Neuron (in vitro differentiated cells): ENCODE results near the gene APELA.
"Not testable (repeated sequence)": the region's sequence is repeated elsewhere in the genome, so short reads cannot be mapped to it uniquely, and the experiment has no call there.

ENCODE experiments used
- H2AFZ ChIP-seq: one replicate; pipeline ENCODE4 v1.6.1; 2013; ENCODE audit warnings: low read depth, mild to moderate bottlenecking, inconsistent platforms, low read length, moderate library complexity
- H3K27me3 ChIP-seq: one replicate; pipeline ENCODE4 v1.6.1; 2013; ENCODE audit warnings: low read length; ENCODE audit not compliant: insufficient read depth
- H3K36me3 ChIP-seq: one replicate; pipeline ENCODE4 v1.6.1; 2013; ENCODE audit warnings: low read length; ENCODE audit not compliant: insufficient read depth
- H3K4me1 ChIP-seq: one replicate; pipeline ENCODE4 v1.6.1; 2013; ENCODE audit warnings: low read length; ENCODE audit not compliant: insufficient read depth
- H3K4me3 ChIP-seq: 2 replicates; pipeline ENCODE4 v1.5.1; 2013; ENCODE audit warnings: mild to moderate bottlenecking, low read length, moderate library complexity
- H3K9me3 ChIP-seq: one replicate; pipeline ENCODE4 v1.6.1; 2013; ENCODE audit warnings: low read length

Gene APELA

GRCh38 chr4:164890691-164891090 is 13.7 kb downstream of the APELA start:
- H2AFZ ChIP-seq, result no peak overlapping the region
- no peaks in the 10 kb centered on the region for H3K27me3 ChIP-seq
- H3K9me3 ChIP-seq, result no peaks in the 10 kb centered on the region
- H3K36me3 ChIP-seq, result no peaks in the 10 kb centered on the region
- H3K4me1 ChIP-seq, result no peaks in the 10 kb centered on the region
- no peak overlapping the region for H3K4me3 ChIP-seq

- no peak overlapping the region for H3K4me3 ChIP-seq
- no peaks in the 10 kb centered on the region for H3K9me3 ChIP-seq
- H3K27me3 ChIP-seq, result no peaks in the 10 kb centered on the region
Observed at GRCh38 chr4:164892018-164892417, 15.0 kb downstream of the APELA start.

DNA sequence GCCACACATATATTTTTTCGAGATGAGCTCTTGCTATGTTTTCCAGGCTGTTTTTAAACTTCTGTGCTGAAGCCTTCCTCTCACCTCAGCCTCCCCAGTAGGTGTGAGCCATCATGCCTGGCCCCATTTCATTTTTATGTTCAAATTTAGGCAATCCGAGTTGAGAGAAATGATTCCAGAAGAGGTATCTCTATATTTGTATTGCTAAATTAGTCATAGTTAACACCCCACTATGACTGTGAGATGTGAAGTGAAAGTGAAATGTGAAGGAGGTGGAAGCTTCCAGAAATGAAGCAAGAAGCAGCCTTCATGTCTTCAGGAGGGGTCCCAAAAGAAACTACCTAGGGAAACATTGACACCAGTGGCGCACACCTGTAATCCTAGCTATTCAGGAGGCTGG is 17.7 kb downstream of the APELA start:
- Histone ChIP-seq H3K9me3 (no peaks in the 10 kb centered on the region), H3K27me3 (no peaks in the 10 kb centered on the region), H3K4me3 (no peak overlapping the region), H3K4me1 (no peaks in the 10 kb centered on the region), H3K36me3 (no peaks in the 10 kb centered on the region), H2AFZ (no peak overlapping the region)

More at GRCh38 chr4:164892018-164892417, 15.0 kb downstream of the APELA start:
- Histone ChIP-seq H3K4me1 (no peaks in the 10 kb centered on the region), H2AFZ (no peak overlapping the region), H3K36me3 (no peaks in the 10 kb centered on the region)

DNA sequence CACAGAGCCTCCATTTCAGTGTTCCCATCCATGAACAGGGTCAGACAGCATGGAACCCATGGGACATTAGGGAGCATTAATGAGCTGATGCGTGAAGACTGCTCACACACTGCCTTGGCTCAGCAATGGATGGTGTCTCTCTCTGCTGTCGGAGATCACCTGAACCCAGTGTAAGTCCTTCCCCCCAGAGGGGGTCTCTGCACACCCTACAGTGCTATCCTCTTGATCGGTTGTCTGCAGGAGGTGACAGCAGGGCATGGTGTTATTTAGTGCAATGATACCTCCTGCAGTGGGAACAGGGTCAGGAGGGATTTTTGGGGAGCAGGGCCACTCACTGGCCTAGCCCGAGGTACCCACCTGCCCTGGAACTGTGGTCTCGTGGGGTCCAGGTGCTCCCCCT is 25.6 kb downstream of the APELA start:
- H3K36me3 ChIP-seq, result no peaks in the 10 kb centered on the region

DNA sequence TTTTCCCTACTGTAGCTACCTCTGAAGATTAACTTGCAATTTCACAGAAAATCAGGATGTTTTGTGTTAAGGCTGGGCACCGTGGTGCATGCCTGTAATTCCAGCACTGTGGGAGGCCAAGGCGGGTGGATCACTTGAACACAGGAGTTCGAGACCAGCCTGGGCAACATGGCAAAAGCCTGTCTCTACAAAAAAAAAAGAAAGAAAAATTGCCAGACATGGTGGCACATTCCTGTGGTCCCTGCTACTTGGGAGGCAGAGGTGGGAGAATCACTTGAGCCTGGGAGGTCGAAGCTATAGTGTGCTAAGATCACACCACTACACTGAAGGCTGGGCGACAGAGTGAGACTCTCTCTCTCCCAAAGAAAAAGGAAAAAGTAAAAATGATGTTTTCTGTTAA is 27.4 kb downstream of the APELA start:
- Histone ChIP-seq H3K27me3 (no peaks in the 10 kb centered on the region), H3K4me3 (no peak overlapping the region), H3K36me3 (no peaks in the 10 kb centered on the region), H2AFZ (no peak overlapping the region), H3K9me3 (no peaks in the 10 kb centered on the region), H3K4me1 (no peaks in the 10 kb centered on the region)

More for the DNA sequence above, 25.6 kb downstream of the APELA start:
- Histone ChIP-seq H3K9me3 (no peaks in the 10 kb centered on the region), H2AFZ (no peak overlapping the region), H3K4me1 (no peaks in the 10 kb centered on the region), H3K27me3 (no peaks in the 10 kb centered on the region), H3K4me3 (no peak overlapping the region)

DNA sequence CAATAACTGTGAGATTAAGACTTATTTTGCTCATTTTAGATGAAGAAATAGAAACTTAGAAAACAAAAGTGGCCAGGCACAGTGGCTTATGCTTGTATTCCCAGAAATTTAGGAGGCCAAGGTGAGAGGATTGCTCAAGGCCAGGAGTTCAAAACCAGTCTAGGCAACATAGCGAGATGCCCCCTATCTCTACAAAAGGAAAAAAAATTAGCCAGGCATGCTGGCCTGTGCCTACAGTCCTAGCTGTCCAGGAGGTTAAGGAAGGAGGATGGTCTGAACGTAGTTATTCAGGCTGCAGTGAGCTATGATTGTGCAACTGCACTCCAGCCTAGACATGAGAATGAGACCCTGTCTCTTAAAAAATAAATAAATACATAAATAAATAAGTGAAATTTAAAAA is 28.0 kb downstream of the APELA start:
- no peaks in the 10 kb centered on the region for H3K36me3 ChIP-seq
- H3K4me3 ChIP-seq, result no peak overlapping the region
- no peaks in the 10 kb centered on the region for H3K9me3 ChIP-seq
- no peak overlapping the region for H2AFZ ChIP-seq
- H3K4me1 ChIP-seq, result no peaks in the 10 kb centered on the region
- no peaks in the 10 kb centered on the region for H3K27me3 ChIP-seq

DNA sequence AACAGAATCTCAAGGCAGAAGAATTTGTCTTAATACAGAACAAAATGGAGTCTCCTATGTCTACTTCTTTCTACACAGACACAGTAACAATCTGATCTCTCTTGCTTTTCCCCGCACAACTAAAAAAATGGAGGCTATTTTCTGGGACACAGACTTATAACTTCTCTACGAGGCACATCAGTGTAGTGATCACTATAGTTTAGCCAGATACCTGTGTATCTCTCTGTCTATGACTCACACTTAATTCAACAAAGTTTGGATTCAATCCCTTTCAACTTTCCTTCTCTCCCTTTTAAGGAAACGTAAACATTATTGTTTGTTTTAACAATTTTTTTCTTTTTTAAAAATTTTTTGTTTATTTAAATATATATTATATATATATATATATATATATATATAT is 29.4 kb downstream of the APELA start:
- H3K27me3 ChIP-seq, result no peaks in the 10 kb centered on the region
- no peak overlapping the region for H3K4me3 ChIP-seq
- H3K36me3 ChIP-seq, result no peaks in the 10 kb centered on the region
- H2AFZ ChIP-seq, result no peak overlapping the region
- H3K4me1 ChIP-seq, result no peaks in the 10 kb centered on the region
- no peaks in the 10 kb centered on the region for H3K9me3 ChIP-seq

DNA sequence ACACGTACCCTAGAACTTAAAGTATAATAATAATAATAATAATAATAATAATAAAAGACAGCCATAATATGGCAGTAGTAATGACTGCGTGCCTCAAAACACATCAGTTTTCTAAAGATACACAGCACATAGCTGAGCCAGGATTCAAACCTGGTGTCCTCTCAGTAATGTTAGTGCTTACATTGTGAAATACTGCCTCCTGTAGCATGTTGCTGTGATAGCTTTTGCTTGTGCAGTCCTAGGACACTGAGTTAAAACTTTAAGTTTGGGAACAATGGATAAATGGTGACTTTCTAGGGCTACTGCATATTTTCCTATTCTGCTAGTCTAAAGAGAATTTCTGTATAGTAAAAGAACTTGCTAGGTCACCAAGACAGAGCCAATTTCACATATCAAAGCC is 36.5 kb downstream of the APELA start:
- not testable (repeated sequence) for H3K36me3 ChIP-seq, H3K4me3 ChIP-seq, H2AFZ ChIP-seq, H3K27me3 ChIP-seq, H3K4me1 ChIP-seq, H3K9me3 ChIP-seq

- Histone ChIP-seq H3K9me3 (no peaks in the 10 kb centered on the region), H3K36me3 (no peaks in the 10 kb centered on the region), H3K4me1 (no peaks in the 10 kb centered on the region), H2AFZ (no peak overlapping the region), H3K4me3 (no peak overlapping the region), H3K27me3 (no peaks in the 10 kb centered on the region)
Observed at GRCh38 chr4:164918956-164919355, 42.0 kb downstream of the APELA start.

DNA sequence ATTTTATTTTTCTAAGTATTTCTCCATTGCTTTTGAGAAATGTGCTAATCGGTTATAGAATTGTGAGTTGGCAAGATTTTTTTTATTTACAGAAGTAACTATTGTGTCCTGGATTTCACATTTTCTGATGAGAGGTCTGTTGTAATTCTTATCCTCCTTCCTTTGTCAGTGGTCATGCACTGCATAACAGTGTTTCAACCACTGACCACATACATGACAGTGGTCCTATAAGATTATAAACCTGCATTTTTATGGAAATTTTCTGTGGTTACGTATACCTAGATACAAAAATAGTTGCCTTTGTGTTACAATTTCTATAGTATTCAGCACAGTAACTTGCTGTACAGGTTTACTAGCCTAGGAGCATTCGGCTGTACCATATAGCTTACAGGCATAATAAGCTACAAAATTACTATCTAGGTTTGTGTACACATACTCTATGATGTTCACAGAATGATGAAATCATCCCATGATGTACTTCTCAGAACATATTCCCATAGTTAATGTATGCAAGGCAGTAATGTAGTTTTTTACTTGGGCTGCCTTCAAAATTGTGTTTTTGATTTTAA is 47.8 kb downstream of the APELA start:
- H3K4me1 ChIP-seq, result no peaks in the 10 kb centered on the region
- no peak overlapping the region for H2AFZ ChIP-seq
- no peaks in the 10 kb centered on the region for H3K27me3 ChIP-seq
- no peaks in the 10 kb centered on the region for H3K36me3 ChIP-seq
- no peaks in the 10 kb centered on the region for H3K9me3 ChIP-seq
- H3K4me3 ChIP-seq, result no peak overlapping the region

DNA sequence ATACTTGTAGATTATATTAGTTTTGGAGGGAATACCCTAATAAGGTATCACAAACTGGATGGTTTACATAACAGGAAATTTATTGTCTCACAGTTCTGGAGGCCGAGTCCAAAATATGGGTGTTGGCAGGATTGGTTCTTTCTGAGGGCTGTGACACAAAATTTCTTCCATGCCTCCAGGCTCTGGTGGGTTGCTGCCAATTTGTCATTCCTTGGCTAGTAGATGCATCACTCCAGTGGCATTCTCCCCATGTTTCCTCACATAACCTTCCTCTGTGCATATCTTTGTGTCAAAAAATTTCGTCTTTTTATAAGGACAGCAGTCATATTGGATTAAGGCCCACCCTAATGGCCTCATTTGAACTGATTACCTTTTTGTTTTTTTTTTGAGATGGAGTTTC is 49.3 kb downstream of the APELA start:
- Histone ChIP-seq H3K27me3 (no peaks in the 10 kb centered on the region), H3K4me3 (no peak overlapping the region), H3K36me3 (no peaks in the 10 kb centered on the region), H3K4me1 (no peaks in the 10 kb centered on the region), H3K9me3 (no peaks in the 10 kb centered on the region), H2AFZ (no peak overlapping the region)

DNA sequence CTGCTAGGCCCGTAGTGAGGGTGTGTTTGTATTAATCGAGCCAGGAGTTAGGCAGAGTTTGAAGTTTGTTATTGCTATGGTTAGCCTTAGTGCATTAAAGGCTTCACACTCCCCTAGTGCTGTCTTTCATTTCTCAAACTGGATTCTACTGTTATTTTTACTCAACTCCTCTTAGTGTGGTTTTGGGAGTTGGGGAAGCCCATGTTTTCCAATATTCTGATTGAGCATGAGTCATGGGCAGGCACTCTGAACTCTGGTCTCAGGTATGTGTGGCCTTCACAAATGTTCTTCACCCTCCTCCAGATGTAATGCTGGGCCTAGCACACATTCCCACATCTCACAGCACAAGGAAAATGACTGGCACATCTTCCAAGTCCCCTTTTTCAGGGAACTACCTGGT is 50.1 kb downstream of the APELA start:
- H3K36me3 ChIP-seq, H3K9me3 ChIP-seq, H3K4me1 ChIP-seq, H3K4me3 ChIP-seq, H3K27me3 ChIP-seq, H2AFZ ChIP-seq: not testable (repeated sequence)

DNA sequence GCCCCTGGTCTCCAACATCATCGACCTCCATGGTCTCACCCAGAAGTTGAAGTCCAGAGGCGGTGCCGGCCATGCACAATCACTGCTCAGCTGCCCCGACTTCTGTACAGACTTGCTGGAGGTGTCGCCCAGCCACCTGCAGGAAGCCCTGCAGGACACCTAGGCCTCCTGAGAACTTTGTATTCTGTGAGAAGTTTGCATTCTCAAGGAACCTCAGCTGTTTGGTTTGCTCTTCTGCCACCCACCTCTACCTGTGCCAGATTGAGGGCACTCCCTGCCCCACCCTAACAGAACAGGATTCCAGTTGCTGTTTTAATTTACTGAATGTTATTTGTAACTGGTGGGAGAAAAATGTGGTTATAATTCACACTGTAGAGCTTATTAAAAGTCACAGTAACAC is 53.7 kb downstream of the APELA start:
- H3K4me3 ChIP-seq, result no peak overlapping the region
- H3K27me3 ChIP-seq, result no peaks in the 10 kb centered on the region

DNA sequence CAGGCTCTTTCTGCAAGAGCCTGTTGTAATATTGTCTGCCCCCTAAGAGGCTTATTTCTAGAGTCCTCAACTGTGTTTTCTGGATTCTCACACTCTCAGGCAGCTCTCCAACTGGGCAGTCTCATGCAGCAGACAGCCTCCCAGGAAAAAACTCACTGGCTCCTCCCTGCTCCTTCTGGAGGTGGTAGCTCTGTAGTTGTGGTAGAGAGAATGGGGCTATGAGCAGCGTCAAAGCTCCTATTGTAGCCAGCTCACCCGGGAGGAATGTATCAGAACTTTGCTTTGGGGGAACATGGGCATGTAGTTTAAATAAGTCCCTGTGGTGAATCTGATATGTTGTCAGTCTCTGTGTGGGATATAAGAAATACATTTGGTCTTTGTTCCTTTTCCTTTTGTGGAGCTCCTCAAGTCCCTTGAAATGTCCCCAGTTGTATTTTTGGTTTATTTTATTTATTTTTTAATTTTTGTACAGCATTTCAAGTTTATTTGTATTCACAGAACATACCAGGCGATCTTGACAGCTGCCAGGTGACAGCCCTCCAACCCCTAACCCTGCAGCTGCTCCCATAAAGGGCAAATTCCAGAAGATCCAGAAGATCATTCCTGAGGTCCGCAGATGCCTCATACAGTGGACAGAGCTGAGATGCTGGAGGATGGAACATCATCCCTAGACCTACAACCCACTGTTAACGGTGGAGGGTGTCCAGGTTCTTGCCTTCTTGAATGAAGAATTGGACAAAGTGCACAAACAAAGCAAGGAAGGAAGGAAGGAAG is 54.8 kb downstream of the APELA start:
- Histone ChIP-seq H3K27me3 (no peaks in the 10 kb centered on the region), H2AFZ (no peak overlapping the region), H3K4me1 (no peaks in the 10 kb centered on the region), H3K9me3 (no peaks in the 10 kb centered on the region), H3K4me3 (no peak overlapping the region), H3K36me3 (no peaks in the 10 kb centered on the region)

More for the DNA sequence above, 53.7 kb downstream of the APELA start:
- H3K4me1 ChIP-seq, result no peaks in the 10 kb centered on the region
- H2AFZ ChIP-seq, result no peak overlapping the region
- H3K9me3 ChIP-seq, result no peaks in the 10 kb centered on the region
- no peaks in the 10 kb centered on the region for H3K36me3 ChIP-seq
